Heart left ventricle (tissue), 13 donors: ENCODE measurements around the gene RPL38.

Experiments
- CTCF ChIP-seq, 12 donors: fragments of 200-600 bp; sonication (generic) in 4 of 12; IDR thresholded peaks; one replicate each; pipeline versions ENCODE4 v1.5.0 to v1.8.0; 2018 to 2022; ENCODE audit warnings: antibody characterized with exemption in 12 of 12, mild to moderate bottlenecking in 5 of 12
- POLR2A ChIP-seq, 2 donors: fragments of 450-650 bp; IDR thresholded peaks; one replicate each; pipeline ENCODE4 v1.6.1; 2017; ENCODE audit warnings: antibody characterized with exemption in 2 of 2, mild to moderate bottlenecking in 2 of 2, moderate library complexity in 2 of 2
- donor health status: ischemic (EF 13 %, LVEDD 7.1; RV severe dilation, severe dysfunction).
- donor health status: DM: no; HTN: yes; CAD: no.
- donor health status: DM: no; HTN: no; CAD: no.
- donor health status: ischemic (EF 25% LVEDD 6.9; RV normal size, moderate dysfunction).
- donor health status: ischemic (EF 25% LVEDD 5.7; RV mildly dilated, moderate dysfunction).
- donor health status: ischemic (EF 35%, LVEDD 5.7; RV mildly dilated, moderate dysfunction).
- donor health status: nonischemic (EF 11% LVEDD 7.7; RV severe dilation, severe dysfunction).
- donor health status: DM: yes; HTN: yes; CAD: no.
- donor health status: PGD.
- donor health status: ischemic (EF 29% LVEDD 5.4; RV normal size, mild dysfunction).
- donor health status: nonischemic (EF 23%, LVEDD 6.1; RV moderate dilation, normal function).

DNA sequence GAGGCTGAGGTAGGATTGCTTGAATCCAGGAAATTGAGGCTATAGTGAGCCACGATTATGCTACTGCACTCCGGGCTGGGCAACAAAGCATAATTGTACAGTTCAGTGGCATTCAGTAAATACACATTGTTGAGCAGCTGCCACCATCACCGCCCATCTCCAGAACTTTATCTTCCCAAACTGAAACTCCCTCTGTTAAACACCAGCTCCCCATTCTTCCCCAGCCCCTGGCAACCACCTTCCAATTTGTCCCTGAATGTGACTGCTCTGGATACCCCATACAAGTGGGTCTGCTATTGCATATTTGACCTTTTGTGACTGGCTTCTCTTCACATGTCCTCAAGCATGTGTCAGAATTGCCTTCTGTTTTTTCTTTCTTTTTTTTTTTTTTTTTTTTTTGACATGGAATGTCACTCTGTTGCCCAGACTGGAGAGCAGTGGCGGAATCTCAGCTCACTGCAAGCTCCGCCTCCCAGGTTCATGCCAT lies 2.9 kb downstream of the RPL38 start:
- TF ChIP-seq CTCF (IDR thresholded peaks at IDR 0.05) (no peak), POLR2A (IDR thresholded peaks at IDR 0.05) (no peak)
